ENCODE measurements around the gene IZUMO4. TPM values are rescaled to one million over a fixed set of nuclear protein-coding genes. Genes with fewer than 3 reads are reported as not detected.

IZUMO4 gene, protein sequence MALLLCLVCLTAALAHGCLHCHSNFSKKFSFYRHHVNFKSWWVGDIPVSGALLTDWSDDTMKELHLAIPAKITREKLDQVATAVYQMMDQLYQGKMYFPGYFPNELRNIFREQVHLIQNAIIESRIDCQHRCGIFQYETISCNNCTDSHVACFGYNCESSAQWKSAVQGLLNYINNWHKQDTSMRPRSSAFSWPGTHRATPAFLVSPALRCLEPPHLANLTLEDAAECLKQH
- 0.70 and 1.1 TPM in 2 replicates for total RNA-seq

DNA sequence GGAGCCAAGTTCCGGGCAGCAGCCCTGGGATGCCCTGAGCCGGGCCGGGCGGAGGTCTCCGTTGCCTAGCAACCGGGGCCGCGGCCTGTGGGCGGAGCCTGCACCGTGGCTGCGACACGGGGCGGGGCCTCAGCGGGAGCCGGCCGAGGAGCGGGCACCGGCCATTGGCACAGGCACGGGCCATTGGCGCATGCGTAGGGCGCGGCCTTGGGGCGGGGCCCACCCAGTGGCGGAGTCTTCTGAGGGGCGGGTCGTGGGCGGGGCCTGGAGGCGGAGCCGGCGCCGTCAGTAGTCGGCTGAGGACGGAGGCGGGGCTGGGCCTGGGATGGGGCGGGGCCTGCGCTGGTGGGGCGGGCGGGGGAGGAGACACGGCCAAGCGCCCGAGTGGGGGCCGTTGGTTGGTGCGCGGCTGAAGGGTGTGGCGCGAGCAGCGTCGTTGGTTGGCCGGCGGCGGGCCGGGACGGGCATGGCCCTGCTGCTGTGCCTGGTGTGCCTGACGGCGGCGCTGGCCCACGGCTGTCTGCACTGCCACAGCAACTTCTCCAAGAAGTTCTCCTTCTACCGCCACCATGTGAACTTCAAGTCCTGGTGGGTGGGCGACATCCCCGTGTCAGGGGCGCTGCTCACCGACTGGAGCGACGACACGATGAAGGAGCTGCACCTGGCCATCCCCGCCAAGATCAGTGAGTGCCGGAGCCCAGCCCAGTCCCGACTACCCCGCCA, at the start of gene IZUMO4:
Gene IZUMO4, plus strand, starts transcription at position 436 of the 723 bp plus-strand sequence. Its CDS starts 31 bp downstream, at position 467.

GRCh38 chr19:2050991-2051772, 45.5 kb upstream of the IZUMO4 start, which contains the start of gene MKNK2:
TSS of gene MKNK2 (minus strand) at chr19:2051244. CDS start at chr19:2050851, 393 bp downstream.

GRCh38 chr19:2096034-2096479, 658 bp upstream of the IZUMO4 start, which contains the start of gene MOB3A:
TSS of gene MOB3A (minus strand) at chr19:2096326. CDS start at chr19:2078560, 17,766 bp downstream.

Other genes starting within 250 kb of the IZUMO4 start
- gene REXO1, start 248.4 kb upstream of the IZUMO4 start, total RNA-seq = 11.6 and 12.2 TPM in 2 replicates
- gene KLF16, start 233.3 kb upstream of the IZUMO4 start, total RNA-seq = 19.4 and 22.3 TPM in 2 replicates
- 131 and 133 TPM in 2 replicates for gene ABHD17A, start 211.4 kb upstream of the IZUMO4 start, total RNA-seq
- gene ADAT3, start 191.5 kb upstream of the IZUMO4 start, total RNA-seq = 4.8 and 5.1 TPM in 2 replicates
- 54.4 and 68.6 TPM in 2 replicates for gene SCAMP4, start 191.5 kb upstream of the IZUMO4 start, total RNA-seq
- gene CSNK1G2, start 155.7 kb upstream of the IZUMO4 start, total RNA-seq = 76.0 and 79.1 TPM in 2 replicates
- gene BTBD2, start 81.2 kb upstream of the IZUMO4 start, total RNA-seq = 61.7 and 66.2 TPM in 2 replicates
- 115 and 149 TPM in 2 replicates for gene MKNK2, start 45.7 kb upstream of the IZUMO4 start, total RNA-seq
- 44.3 and 46.5 TPM in 2 replicates for gene MOB3A, start 589 bp upstream of the IZUMO4 start, total RNA-seq
- gene AP3D1, start 54.7 kb downstream of the IZUMO4 start, total RNA-seq = 83.1 and 86.9 TPM in 2 replicates
- 7.9 and 9.9 TPM in 2 replicates for gene DOT1L, start 67.0 kb downstream of the IZUMO4 start, total RNA-seq
- 63.9 and 89.6 TPM in 2 replicates for gene PLEKHJ1, start 139.4 kb downstream of the IZUMO4 start, total RNA-seq
- 31.6 and 42.5 TPM in 2 replicates for gene SF3A2, start 139.9 kb downstream of the IZUMO4 start, total RNA-seq
- gene AMH, start 152.4 kb downstream of the IZUMO4 start, total RNA-seq = 0.16 and 1.3 TPM in 2 replicates
- not detected in 2 replicates for gene JSRP1, start 159.5 kb downstream of the IZUMO4 start, total RNA-seq
- not detected in 2 replicates for gene PEAK3, start 185.3 kb downstream of the IZUMO4 start, total RNA-seq
- gene LINGO3, start 211.2 kb downstream of the IZUMO4 start, total RNA-seq = not detected in 2 replicates
- gene LSM7, start 231.7 kb downstream of the IZUMO4 start, total RNA-seq = 310 and 405 TPM in 2 replicates
- gene SPPL2B, start 231.8 kb downstream of the IZUMO4 start, total RNA-seq = 19.9 and 30.5 TPM in 2 replicates